SK-N-SH treated with all-trans-retinoic acid at 6 μM for 48 hours (cell line): ENCODE data around the gene TMPRSS5.

Source experiments
- ATAC-seq: fragments of 200-7000 bp; cut with Tn5 transposase; 3 replicates; pipeline ENCODE4 v1.9.1; 2020; ENCODE audit warnings: mild to moderate bottlenecking, moderate library complexity
- BACH2 ChIP-seq: fragments of 250-450 bp; sonication (Bioruptor Pico); IDR thresholded peaks from 2 replicates; pipeline ENCODE4 v1.9.0; 2021; ENCODE audit warnings: mild to moderate bottlenecking, borderline replicate concordance
- CREB5 ChIP-seq: fragments of 250-450 bp; sonication (Bioruptor Pico); IDR thresholded peaks from 2 replicates; pipeline ENCODE4 v1.5.1; 2020; ENCODE audit warnings: low read depth, mild to moderate bottlenecking, moderate library complexity
- CSDC2 ChIP-seq: fragments of 250-450 bp; sonication (Bioruptor Pico); IDR thresholded peaks from 2 replicates; pipeline ENCODE4 v1.5.0; 2020; ENCODE audit warnings: mild to moderate bottlenecking, moderate library complexity
- ESRRG ChIP-seq: fragments of 250-450 bp; sonication (Bioruptor Pico); IDR thresholded peaks from 2 replicates; pipeline ENCODE4 v1.6.1; 2021; ENCODE audit warnings: mild to moderate bottlenecking
- GLIS3 ChIP-seq: fragments of 250-450 bp; sonication (Bioruptor Pico); IDR thresholded peaks from 2 replicates; pipeline ENCODE4 v1.5.0; 2020; ENCODE audit warnings: mild to moderate bottlenecking, moderate library complexity
- OSR1 ChIP-seq: fragments of 250-450 bp; sonication (Bioruptor Pico); IDR thresholded peaks from 2 replicates; pipeline ENCODE4 v1.8.0; 2022; ENCODE audit warnings: moderate library complexity, mild to moderate bottlenecking, inconsistent platforms
- PATZ1 ChIP-seq: fragments of 250-450 bp; sonication (Bioruptor Pico); IDR thresholded peaks from 2 replicates; pipeline ENCODE4 v1.8.0; 2020; ENCODE audit warnings: mild to moderate bottlenecking, moderate library complexity, borderline replicate concordance
- POU6F1 ChIP-seq: fragments of 250-450 bp; sonication (Bioruptor Pico); IDR thresholded peaks from 2 replicates; pipeline ENCODE4 v1.8.0; 2021; ENCODE audit warnings: low read depth, mild to moderate bottlenecking, moderate library complexity, borderline replicate concordance
- PPARA ChIP-seq: fragments of 250-450 bp; sonication (Bioruptor Pico); IDR thresholded peaks from 2 replicates; pipeline ENCODE4 v1.5.0; 2020; ENCODE audit warnings: mild to moderate bottlenecking, borderline replicate concordance
- SNAI2 ChIP-seq: fragments of 250-450 bp; sonication (Bioruptor Pico); IDR thresholded peaks from 2 replicates; pipeline ENCODE4 v1.5.0; 2020; ENCODE audit warnings: mild to moderate bottlenecking, moderate library complexity
- TCF4 ChIP-seq: fragments of 250-450 bp; sonication (Bioruptor Pico); IDR thresholded peaks from 2 replicates; pipeline ENCODE4 v1.8.0; 2021; ENCODE audit warnings: mild to moderate bottlenecking, moderate library complexity, borderline replicate concordance
- TOX ChIP-seq: fragments of 250-450 bp; sonication (Bioruptor Pico); IDR thresholded peaks from 2 replicates; pipeline ENCODE4 v1.8.0; 2021; ENCODE audit warnings: mild to moderate bottlenecking, moderate library complexity, borderline replicate concordance
- TSHZ2 ChIP-seq: fragments of 250-450 bp; sonication (Bioruptor Pico); IDR thresholded peaks from 2 replicates; pipeline ENCODE4 v1.5.0; 2020; ENCODE audit warnings: mild to moderate bottlenecking, moderate library complexity
- ZC3H10 ChIP-seq: fragments of 250-450 bp; sonication (Bioruptor Pico); IDR thresholded peaks from 2 replicates; pipeline ENCODE4 v1.5.1; 2021; ENCODE audit warnings: mild to moderate bottlenecking, moderate library complexity
- ZFP30 ChIP-seq: fragments of 450-650 bp; formaldehyde crosslinking; IDR thresholded peaks from 2 replicates; pipeline ENCODE4 v1.5.0; 2022; ENCODE audit warnings: mild to moderate bottlenecking, moderate library complexity
- ZNF565 ChIP-seq: fragments of 450-650 bp; formaldehyde crosslinking; conservative IDR thresholded peaks from 2 replicates; pipeline ENCODE4 v1.5.0; 2020; ENCODE audit warnings: low read depth, mild to moderate bottlenecking, moderate library complexity
- ZNF70 ChIP-seq: fragments of 450-650 bp; formaldehyde crosslinking; IDR thresholded peaks from 2 replicates; pipeline ENCODE4 v1.5.0; 2020; ENCODE audit warnings: mild to moderate bottlenecking, moderate library complexity
- ZNF8 ChIP-seq: fragments of 450-650 bp; formaldehyde crosslinking; IDR thresholded peaks from 2 replicates; pipeline ENCODE4 v1.5.0; 2020; ENCODE audit warnings: mild to moderate bottlenecking, moderate library complexity
- TF ChIP-seq, protein P1 (sequence below): fragments of 250-450 bp; sonication (Bioruptor Pico); IDR thresholded peaks from 2 replicates; pipeline ENCODE4 v1.5.1; 2021; ENCODE audit warnings: mild to moderate bottlenecking, moderate library complexity

Gene TMPRSS5

GRCh38 chr11:113694390-113694789 is 11.7 kb downstream of the TMPRSS5 start:
- ATAC-seq: no peak
- TF ChIP-seq ZFP30 (CRISPR knock-in tag) (no peak), CREB5 (CRISPR knock-in tag) (no peak), ESRRG (CRISPR knock-in tag) (no peak), PPARA (no peak), ZNF565 (CRISPR knock-in tag) (no peak), CSDC2 (no peak), POU6F1 (CRISPR knock-in tag) (no peak), TOX (CRISPR knock-in tag) (no peak), TCF4 (no peak), TSHZ2 (CRISPR knock-in tag) (no peak), ZNF8 (CRISPR knock-in tag) (no peak), PATZ1 (no peak), OSR1 (no peak), ZC3H10 (CRISPR knock-in tag) (no peak), SNAI2 (CRISPR knock-in tag) (no peak)
- TF ChIP-seq, protein P1, sequence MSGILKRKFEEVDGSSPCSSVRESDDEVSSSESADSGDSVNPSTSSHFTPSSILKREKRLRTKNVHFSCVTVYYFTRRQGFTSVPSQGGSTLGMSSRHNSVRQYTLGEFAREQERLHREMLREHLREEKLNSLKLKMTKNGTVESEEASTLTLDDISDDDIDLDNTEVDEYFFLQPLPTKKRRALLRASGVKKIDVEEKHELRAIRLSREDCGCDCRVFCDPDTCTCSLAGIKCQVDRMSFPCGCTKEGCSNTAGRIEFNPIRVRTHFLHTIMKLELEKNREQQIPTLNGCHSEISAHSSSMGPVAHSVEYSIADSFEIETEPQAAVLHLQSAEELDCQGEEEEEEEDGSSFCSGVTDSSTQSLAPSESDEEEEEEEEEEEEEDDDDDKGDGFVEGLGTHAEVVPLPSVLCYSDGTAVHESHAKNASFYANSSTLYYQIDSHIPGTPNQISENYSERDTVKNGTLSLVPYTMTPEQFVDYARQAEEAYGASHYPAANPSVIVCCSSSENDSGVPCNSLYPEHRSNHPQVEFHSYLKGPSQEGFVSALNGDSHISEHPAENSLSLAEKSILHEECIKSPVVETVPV (CRISPR knock-in tag): no peak
- TF ChIP-seq, all 23 proteins: peak for 0

- TF ChIP-seq GLIS3 (no peak), SNAI2 (CRISPR knock-in tag) (no peak), ZC3H10 (CRISPR knock-in tag) (no peak), BACH2 (CRISPR knock-in tag) (no peak), PATZ1 (no peak), ZNF70 (CRISPR knock-in tag) (no peak), ZFP30 (CRISPR knock-in tag) (no peak), ZNF8 (CRISPR knock-in tag) (no peak), ZNF565 (CRISPR knock-in tag) (no peak), TOX (CRISPR knock-in tag) (no peak), ESRRG (CRISPR knock-in tag) (no peak), TCF4 (no peak), CREB5 (CRISPR knock-in tag) (no peak)
- ATAC-seq: no peak
Observed at GRCh38 chr11:113693030-113693429, 13.1 kb downstream of the TMPRSS5 start.
